ENCODE measurements around the gene ERLEC1. TPM values are rescaled to one million over a fixed set of nuclear protein-coding genes. Genes with fewer than 3 reads are reported as not detected.
"Not testable (repeated sequence)": the region's sequence is repeated elsewhere in the genome, so short reads cannot be mapped to it uniquely, and the experiment has no call there.

Gene ERLEC1
- 64.7 and 107 TPM in 2 replicates for total RNA-seq (2014; rRNA removed; shearing (Covaris generic))

- DNase-seq (ENCODE audit: low read depth) = peak; percentile 85
Measured at GRCh38 chr2:53786705-53787613, at the start of gene ERLEC1, which contains the start of gene ASB3. TSS of gene ERLEC1 (plus strand) at chr2:53787044. CDS start at chr2:53787211, 167 bp downstream. TSS of gene ASB3 (minus strand) at chr2:53786953. CDS start at chr2:53765572, 21,381 bp downstream.

- DNase-seq (ENCODE audit: low read depth) = no peak
Measured at GRCh38 chr2:53737091-53737490, 49.8 kb upstream of the ERLEC1 start.

- no peak for DNase-seq (ENCODE audit: low read depth)
Measured at GRCh38 chr2:53739032-53739431, 47.8 kb upstream of the ERLEC1 start.

- DNase-seq (ENCODE audit: low read depth) = peak; percentile 43
Measured at GRCh38 chr2:53740170-53740569, 46.7 kb upstream of the ERLEC1 start.

GRCh38 chr2:53744395-53745065, 42.3 kb upstream of the ERLEC1 start:
- DNase-seq (ENCODE audit: low read depth) = no peak

GRCh38 chr2:53750041-53750768, 36.6 kb upstream of the ERLEC1 start:
- no peak for DNase-seq (ENCODE audit: low read depth)

GRCh38 chr2:53751728-53752127, 35.1 kb upstream of the ERLEC1 start:
- peak; percentile 66 for DNase-seq (ENCODE audit: low read depth)

- DNase-seq (ENCODE audit: low read depth) = no peak
Measured at GRCh38 chr2:53752385-53752784, 34.5 kb upstream of the ERLEC1 start.

- DNase-seq (ENCODE audit: low read depth) = no peak
Measured at GRCh38 chr2:53753041-53753440, 33.8 kb upstream of the ERLEC1 start.

- peak; percentile 21 for DNase-seq (ENCODE audit: low read depth)
Measured at GRCh38 chr2:53755121-53755520, 31.7 kb upstream of the ERLEC1 start.

- DNase-seq (ENCODE audit: low read depth) = no peak
Measured at GRCh38 chr2:53756644-53757043, 30.2 kb upstream of the ERLEC1 start.

- DNase-seq (ENCODE audit: low read depth) = not testable (repeated sequence)
Measured at GRCh38 chr2:53757206-53757605, 29.6 kb upstream of the ERLEC1 start.

GRCh38 chr2:53765767-53766166, 21.1 kb upstream of the ERLEC1 start:
- no peak for DNase-seq (ENCODE audit: low read depth)

GRCh38 chr2:53767405-53768241, 19.2 kb upstream of the ERLEC1 start, which contains the start of gene CHAC2:
TSS of gene CHAC2 (plus strand) at chr2:53767804. CDS start at chr2:53767887, 83 bp downstream.
- DNase-seq (ENCODE audit: low read depth) = peak; percentile 84

GRCh38 chr2:53768242-53768542, 18.7 kb upstream of the ERLEC1 start:
- peak; percentile 60 for DNase-seq (ENCODE audit: low read depth)

- DNase-seq (ENCODE audit: low read depth) = no peak
Measured at GRCh38 chr2:53769318-53769945, 17.4 kb upstream of the ERLEC1 start.

- DNase-seq (ENCODE audit: low read depth) = peak; percentile 78
Measured at GRCh38 chr2:53770264-53770663, 16.6 kb upstream of the ERLEC1 start.

- no peak for DNase-seq (ENCODE audit: low read depth)
Measured at GRCh38 chr2:53777134-53777533, 9.7 kb upstream of the ERLEC1 start.

GRCh38 chr2:53778536-53779162, 8.2 kb upstream of the ERLEC1 start:
- no peak for DNase-seq (ENCODE audit: low read depth)

- DNase-seq (ENCODE audit: low read depth) = no peak
Measured at GRCh38 chr2:53780056-53780455, 6.8 kb upstream of the ERLEC1 start.
